Peyer's patch (tissue), 4 donors: ENCODE results near the gene PIEZO2.

ENCODE experiments used
- POLR2A ChIP-seq, 2 donors: fragments of 450-650 bp; IDR thresholded peaks; one replicate each; pipeline ENCODE4 v1.5.1; 2017; ENCODE audit warnings: antibody characterized with exemption in 2 of 2, mild to moderate bottlenecking in 2 of 2, moderate library complexity in 2 of 2
- TF ChIP-seq, protein P1 (sequence below), 6 experiments: fragments of 450-650 bp in 4 of 6; fragments of 200-600 bp in 2 of 6; sonication (generic) in 1 of 6; IDR thresholded peaks; one replicate each; pipeline ENCODE4 v1.5.1; 2017 to 2019; ENCODE audit warnings: antibody characterized with exemption in 6 of 6, mild to moderate bottlenecking in 3 of 6, moderate library complexity in 1 of 6

DNA sequence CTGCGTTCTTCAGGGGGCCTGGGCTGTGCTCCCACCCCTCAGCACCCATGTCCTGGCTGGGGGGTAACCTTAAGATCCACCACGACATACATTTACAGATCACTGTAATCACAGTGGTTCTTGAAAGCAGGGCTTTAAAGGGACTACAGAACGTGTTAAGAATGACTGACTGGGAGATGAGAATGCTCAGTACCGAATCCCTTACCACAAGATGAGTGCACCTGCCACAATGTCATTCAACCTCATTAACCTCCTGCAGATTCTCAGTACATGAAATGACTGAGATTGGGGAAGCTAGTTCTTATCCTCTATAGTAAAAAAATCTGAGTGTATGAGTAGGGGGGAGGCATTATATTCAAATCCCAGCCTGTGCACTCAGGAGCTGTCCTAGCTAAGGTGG, 10.5 kb upstream of the PIEZO2 start:
- TF ChIP-seq, protein P1, sequence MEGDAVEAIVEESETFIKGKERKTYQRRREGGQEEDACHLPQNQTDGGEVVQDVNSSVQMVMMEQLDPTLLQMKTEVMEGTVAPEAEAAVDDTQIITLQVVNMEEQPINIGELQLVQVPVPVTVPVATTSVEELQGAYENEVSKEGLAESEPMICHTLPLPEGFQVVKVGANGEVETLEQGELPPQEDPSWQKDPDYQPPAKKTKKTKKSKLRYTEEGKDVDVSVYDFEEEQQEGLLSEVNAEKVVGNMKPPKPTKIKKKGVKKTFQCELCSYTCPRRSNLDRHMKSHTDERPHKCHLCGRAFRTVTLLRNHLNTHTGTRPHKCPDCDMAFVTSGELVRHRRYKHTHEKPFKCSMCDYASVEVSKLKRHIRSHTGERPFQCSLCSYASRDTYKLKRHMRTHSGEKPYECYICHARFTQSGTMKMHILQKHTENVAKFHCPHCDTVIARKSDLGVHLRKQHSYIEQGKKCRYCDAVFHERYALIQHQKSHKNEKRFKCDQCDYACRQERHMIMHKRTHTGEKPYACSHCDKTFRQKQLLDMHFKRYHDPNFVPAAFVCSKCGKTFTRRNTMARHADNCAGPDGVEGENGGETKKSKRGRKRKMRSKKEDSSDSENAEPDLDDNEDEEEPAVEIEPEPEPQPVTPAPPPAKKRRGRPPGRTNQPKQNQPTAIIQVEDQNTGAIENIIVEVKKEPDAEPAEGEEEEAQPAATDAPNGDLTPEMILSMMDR (IDR thresholded peaks at IDR 0.05), result no peak
- no peak for TF ChIP-seq POLR2A (IDR thresholded peaks at IDR 0.05)
